Rectal smooth muscle tissue (tissue), 1 donor: ENCODE data around the gene MGME1.
"Not testable (repeated sequence)": the region's sequence is repeated elsewhere in the genome, so short reads cannot be mapped to it uniquely, and the experiment has no call there.

Experiments
- H3K27ac ChIP-seq: one replicate; pipeline ENCODE4 v1.7.0; 2013; ENCODE audit warnings: low read depth, low read length, inconsistent platforms
- H3K27me3 ChIP-seq: one replicate; pipeline ENCODE4 v1.7.0; 2013; ENCODE audit warnings: low read length; ENCODE audit not compliant: control insufficient read depth, insufficient read depth
- H3K36me3 ChIP-seq: one replicate; pipeline ENCODE4 v1.7.0; 2013; ENCODE audit warnings: low read length; ENCODE audit not compliant: control insufficient read depth, insufficient read depth
- H3K4me1 ChIP-seq: one replicate; pipeline ENCODE4 v1.7.0; 2013; ENCODE audit warnings: low read length; ENCODE audit not compliant: control insufficient read depth, insufficient read depth
- H3K4me3 ChIP-seq: one replicate; pipeline ENCODE4 v1.7.0; 2013; ENCODE audit warnings: low read length
- H3K9ac ChIP-seq: one replicate; pipeline ENCODE4 v1.7.0; 2013; ENCODE audit warnings: low read length

The MGME1 gene

DNA sequence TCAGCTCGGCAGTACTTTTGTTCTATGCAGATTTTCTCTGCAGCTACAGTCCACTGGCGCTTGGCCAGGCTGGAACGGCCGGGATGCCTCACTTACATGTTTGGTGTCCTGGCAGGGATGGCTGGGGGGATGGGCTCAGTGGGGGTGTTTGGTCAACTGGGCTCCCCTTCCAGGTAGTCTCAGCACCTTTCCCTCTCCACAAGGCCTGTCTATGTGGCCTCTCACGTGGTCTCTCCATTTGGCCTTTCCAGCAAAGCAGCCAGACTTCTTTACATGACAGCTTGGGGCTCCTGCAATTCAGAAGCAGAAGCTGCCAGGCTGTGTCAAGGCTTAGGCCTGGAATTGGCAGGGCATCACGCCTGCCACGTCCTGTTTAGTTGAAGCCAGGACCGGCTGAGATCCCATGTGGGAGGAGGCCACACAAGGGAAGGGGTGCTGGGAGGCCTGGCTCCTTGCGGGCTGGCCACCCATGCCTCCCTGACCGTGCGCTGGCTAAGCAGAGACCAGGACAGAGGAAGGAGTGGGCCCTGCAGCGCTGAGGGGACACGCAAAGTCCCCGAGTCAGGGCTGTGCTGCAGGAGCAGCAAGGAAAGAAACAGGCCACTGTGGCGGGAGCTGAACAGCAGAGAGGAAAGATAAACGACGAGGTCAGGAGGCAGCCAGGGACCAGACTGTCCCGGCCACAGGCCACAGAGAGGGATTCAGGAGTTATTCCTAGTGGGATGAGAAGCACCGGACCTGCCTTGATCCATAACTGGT lies 38.9 kb downstream of the MGME1 start:
- no peak overlapping the region for H3K9ac ChIP-seq
- no peak overlapping the region for H3K4me3 ChIP-seq
- H3K27ac ChIP-seq = peak overlapping the region; percentile 10
- no peaks in the 10 kb centered on the region for H3K27me3 ChIP-seq
- peaks cover 8% of the 10 kb centered on the region for H3K4me1 ChIP-seq
- no peaks in the 10 kb centered on the region for H3K36me3 ChIP-seq

DNA sequence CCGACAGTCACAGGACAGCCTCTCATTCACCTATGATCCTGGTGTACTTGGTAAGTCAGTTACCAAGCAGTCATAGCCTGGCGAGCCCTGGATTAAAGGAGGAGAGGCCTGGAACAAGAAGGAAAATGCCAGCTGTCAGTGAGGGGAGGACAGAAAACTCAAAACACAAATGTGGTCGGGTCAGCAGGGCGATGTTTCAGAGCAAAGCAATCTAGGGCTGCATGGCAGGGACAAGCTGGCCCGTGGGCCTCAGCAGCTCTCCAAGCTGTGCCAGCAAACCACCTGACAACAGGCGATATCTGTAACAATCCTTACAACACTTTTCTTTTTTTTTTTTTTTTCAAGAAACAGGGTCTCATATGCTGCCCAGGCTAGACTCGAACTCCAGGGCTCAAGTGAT lies 40.3 kb downstream of the MGME1 start:
- Histone ChIP-seq H3K36me3 (no peaks in the 10 kb centered on the region), H3K27ac (no peak overlapping the region), H3K9ac (no peak overlapping the region), H3K4me3 (no peak overlapping the region), H3K4me1 (peaks cover 8% of the 10 kb centered on the region), H3K27me3 (no peaks in the 10 kb centered on the region)

DNA sequence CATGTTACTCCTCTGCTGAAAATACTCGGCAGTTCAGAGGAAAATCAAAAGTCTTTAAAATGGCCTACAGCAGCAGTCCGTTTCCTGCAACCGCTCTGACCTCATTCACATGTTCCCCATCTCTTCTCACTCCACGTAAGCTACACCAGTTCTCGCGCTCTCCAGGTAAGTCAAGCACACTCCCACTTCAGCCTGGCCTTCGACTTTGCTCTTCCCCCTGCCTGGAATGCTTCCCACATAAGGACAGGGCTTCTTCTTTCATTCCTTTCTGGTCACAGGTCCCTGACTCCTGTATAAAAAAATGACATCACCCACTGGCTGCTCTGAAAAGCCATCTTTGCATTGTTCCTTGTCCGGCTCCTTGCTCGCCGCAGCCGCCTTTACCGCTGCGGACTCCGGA lies 42.7 kb downstream of the MGME1 start:
- Histone ChIP-seq H3K27ac (no peak overlapping the region), H3K27me3 (no peaks in the 10 kb centered on the region), H3K4me1 (peaks cover 8% of the 10 kb centered on the region), H3K36me3 (no peaks in the 10 kb centered on the region), H3K9ac (no peak overlapping the region), H3K4me3 (no peak overlapping the region)

DNA sequence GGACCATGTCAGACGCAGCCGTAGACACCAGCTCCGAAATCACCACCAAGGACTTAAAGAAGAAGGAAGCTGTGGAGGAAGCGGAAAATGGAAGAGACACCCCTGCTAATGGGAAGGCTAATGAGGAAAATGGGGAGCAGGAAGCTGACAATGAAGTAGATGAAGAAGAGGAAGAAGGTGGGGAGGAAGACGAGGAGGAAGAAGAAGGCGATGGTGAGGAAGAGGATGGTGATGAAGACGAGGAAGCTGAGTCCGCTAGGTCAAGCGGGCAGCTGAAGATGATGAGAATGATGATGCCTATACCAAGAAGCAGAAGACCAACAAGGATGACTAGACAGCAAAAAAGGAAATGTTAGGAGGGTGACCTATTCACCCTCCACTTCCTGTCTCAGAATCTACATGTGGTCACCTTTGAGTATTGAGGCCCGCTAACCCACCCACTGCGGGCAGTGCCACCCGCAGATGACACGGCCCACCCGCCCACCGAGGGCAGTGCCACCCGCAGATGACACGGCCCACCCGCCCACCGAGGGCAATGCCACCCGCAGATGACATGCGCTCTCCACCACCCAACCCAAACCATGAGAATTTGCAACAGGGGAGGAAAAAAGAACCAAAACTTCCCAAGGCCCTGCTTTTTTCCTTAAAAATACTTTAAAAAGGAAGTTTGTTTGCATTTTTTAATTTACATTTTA lies 43.3 kb downstream of the MGME1 start:
- Histone ChIP-seq H3K4me1 (peaks cover 8% of the 10 kb centered on the region), H3K36me3 (no peaks in the 10 kb centered on the region), H3K27ac (no peak overlapping the region), H3K4me3 (no peak overlapping the region), H3K27me3 (no peaks in the 10 kb centered on the region), H3K9ac (no peak overlapping the region)

DNA sequence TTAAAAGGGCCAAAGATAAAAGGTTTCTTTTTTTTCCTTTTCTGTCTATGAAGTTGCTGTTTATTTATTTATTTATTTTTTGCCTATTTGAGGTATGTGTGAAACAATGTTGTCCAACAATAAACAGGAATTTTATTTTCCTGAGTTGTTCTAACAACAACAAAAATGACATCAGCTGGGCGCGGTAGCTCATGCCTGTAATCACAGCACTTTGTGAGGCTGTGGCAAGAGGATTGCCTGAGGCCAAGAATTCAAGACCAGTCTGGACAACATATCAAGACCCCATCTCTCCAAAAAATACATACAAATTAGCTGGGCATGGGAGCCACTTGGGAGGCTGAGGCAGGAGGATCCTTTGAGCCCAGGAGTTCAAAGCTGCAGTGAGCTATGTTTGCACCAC lies 44.1 kb downstream of the MGME1 start:
- no peaks in the 10 kb centered on the region for H3K27me3 ChIP-seq
- no peak overlapping the region for H3K27ac ChIP-seq
- H3K4me3 ChIP-seq = no peak overlapping the region
- no peak overlapping the region for H3K9ac ChIP-seq
- H3K4me1 ChIP-seq = peaks cover under 1% of the 10 kb centered on the region
- H3K36me3 ChIP-seq = no peaks in the 10 kb centered on the region

DNA sequence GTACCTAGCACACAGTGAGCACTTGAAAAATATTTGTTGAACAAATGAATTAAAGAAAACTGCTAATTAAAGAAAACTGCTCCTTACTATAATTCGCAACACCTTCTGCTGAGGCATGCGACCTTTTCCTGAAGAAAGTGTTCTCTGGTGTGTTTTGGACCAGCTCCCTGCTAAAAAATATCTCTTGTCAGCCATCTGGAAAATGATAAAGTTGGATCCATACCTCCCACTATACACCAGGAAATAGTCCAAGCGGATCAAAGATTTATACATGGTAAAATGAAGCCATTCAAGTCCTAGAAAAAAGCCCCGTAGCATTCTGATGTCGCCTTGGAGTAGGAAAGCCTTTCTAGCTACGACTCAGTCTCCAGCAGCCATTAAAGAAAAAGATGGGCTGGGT lies 45.6 kb downstream of the MGME1 start:
- no peaks in the 10 kb centered on the region for H3K36me3 ChIP-seq
- H3K4me1 ChIP-seq = no peaks in the 10 kb centered on the region
- no peak overlapping the region for H3K27ac ChIP-seq
- H3K9ac ChIP-seq = no peak overlapping the region
- H3K27me3 ChIP-seq = no peaks in the 10 kb centered on the region
- no peak overlapping the region for H3K4me3 ChIP-seq

DNA sequence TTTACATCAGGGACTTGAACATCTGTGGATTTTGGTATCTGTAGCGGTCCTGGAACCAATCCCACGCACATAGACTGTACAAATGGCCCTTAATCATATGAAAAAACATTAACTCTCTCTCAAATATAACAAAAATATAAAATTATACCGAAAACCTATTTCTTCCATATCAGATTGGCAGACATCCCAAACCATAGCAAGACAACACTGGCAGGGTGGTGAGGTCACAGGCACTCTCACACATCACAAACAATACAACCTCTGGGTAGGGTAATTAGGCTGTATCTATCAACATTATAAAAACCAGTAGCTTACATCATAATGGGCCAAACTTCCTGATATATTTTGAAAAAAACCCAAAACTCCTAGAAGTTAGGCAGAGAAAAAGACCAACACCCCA lies 48.0 kb downstream of the MGME1 start:
- Histone ChIP-seq H3K4me3 (no peak overlapping the region), H3K27ac (no peak overlapping the region), H3K9ac (no peak overlapping the region), H3K36me3 (no peaks in the 10 kb centered on the region), H3K4me1 (no peaks in the 10 kb centered on the region), H3K27me3 (no peaks in the 10 kb centered on the region)

DNA sequence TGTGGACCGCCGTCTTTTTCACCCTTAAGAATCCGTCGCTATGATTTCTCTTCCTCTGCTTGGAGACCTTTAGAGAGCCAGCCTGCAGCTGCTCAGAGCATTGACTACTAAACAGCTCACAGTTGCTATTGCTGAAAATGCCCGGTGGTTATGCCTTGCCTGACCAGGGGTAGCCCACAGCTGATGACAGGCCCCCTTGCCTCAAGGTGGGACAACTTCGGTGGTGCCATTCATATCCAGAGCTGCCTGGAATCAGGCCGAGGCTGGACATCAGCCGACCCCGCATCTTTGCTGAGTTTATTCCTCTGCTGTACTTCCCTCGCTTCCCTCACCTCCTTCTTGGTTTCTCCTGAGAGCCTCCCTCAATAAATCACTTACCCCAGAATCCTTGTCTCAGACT lies 49.3 kb downstream of the MGME1 start:
- Histone ChIP-seq H3K4me3 (no peak overlapping the region), H3K36me3 (no peaks in the 10 kb centered on the region), H3K9ac (no peak overlapping the region), H3K27me3 (no peaks in the 10 kb centered on the region), H3K27ac (no peak overlapping the region), H3K4me1 (no peaks in the 10 kb centered on the region)

DNA sequence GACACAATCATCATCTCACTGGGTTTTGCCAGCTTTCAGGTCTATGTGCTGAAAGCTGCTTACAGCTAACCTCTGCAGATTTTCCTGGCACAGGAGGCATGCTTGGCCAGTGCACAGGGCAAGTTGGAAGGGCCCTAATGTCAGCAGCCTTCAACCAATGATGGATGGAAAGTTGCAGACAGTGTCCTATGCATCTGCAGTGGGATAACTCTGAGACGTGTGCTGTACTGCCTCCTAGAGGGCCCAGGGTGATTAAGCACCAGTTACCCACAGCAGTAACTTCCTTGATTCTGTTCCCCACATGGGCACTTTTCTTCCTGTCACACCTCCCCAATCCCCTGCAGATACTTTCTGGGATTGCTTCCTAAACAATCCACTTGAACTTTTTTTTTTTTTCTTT lies 50.2 kb downstream of the MGME1 start:
- H3K4me3 ChIP-seq = no peak overlapping the region
- no peak overlapping the region for H3K27ac ChIP-seq
- H3K27me3 ChIP-seq = no peaks in the 10 kb centered on the region
- H3K4me1 ChIP-seq = no peaks in the 10 kb centered on the region
- no peak overlapping the region for H3K9ac ChIP-seq
- H3K36me3 ChIP-seq = no peaks in the 10 kb centered on the region

DNA sequence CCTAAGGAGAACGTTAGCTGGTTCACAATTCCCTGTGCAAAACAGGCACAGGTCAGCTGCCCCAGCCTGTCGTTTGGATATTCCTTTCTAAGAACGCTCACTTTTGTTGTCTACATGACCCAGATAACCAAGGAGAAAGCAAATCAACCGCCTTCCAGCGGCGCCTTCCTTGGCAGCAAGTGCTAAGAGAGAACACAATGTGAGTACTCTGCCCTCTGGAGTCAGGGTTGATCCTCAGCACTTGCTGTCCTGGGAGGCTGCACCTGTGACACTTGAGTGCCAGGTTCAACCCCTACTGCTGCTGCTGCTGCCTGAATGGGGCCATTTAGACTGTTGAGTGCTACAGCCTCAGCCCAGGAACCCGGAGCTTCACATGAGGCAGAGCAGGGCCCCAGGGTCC lies 52.1 kb downstream of the MGME1 start:
- no peaks in the 10 kb centered on the region for H3K4me1 ChIP-seq
- no peaks in the 10 kb centered on the region for H3K27me3 ChIP-seq
- no peak overlapping the region for H3K27ac ChIP-seq
- H3K9ac ChIP-seq = no peak overlapping the region
- H3K36me3 ChIP-seq = no peaks in the 10 kb centered on the region
- no peak overlapping the region for H3K4me3 ChIP-seq

DNA sequence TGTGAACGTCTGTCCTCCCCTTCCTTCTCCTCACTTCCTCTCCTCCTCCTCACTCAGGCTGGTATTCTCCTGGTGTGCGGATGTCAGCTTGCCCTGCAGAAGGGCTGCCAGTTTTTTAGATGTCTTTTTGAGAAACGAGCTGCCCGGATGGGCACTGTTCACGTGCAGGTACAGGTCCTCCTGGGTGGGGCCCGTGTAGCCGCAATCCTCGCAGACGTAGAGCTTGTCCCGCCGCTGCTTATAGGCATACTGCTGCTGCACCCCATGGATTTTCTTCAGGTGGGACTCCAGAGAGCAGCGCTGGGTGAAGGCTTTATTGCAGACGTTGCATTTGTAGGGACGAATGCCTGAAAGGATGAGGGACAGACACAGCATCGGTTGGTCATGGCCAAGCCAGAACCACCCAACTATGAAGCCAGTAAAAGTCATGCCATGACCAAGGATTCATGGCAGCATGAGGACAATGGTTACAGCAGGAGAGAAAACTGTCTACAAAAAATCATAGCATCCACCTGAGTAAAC lies 55.8 kb downstream of the MGME1 start:
- no peak overlapping the region for H3K27ac ChIP-seq
- H3K27me3 ChIP-seq = no peaks in the 10 kb centered on the region
- H3K36me3 ChIP-seq = no peaks in the 10 kb centered on the region
- H3K4me3 ChIP-seq = no peak overlapping the region
- H3K9ac ChIP-seq = no peak overlapping the region
- H3K4me1 ChIP-seq = no peaks in the 10 kb centered on the region

DNA sequence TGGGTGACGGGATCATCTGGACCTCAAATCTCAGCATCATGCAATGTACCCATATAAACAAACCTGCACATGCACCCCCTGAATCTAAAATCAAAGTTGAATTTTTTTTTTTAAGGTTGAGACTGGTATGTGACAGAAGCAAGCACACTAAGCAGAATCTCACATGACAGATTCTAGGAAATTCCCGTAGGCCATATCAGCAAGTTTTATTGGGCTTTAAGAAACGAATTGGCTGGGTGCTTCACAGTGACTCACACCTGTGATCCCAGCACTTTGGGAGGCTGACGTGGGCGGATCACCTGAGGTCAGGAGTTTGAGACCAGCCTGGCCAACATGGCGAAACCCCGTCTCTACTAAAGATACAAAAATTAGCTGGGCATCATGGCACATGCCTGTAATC lies 58.2 kb downstream of the MGME1 start:
- H3K27ac ChIP-seq, H3K4me1 ChIP-seq, H3K36me3 ChIP-seq, H3K9ac ChIP-seq, H3K27me3 ChIP-seq, H3K4me3 ChIP-seq: not testable (repeated sequence)

DNA sequence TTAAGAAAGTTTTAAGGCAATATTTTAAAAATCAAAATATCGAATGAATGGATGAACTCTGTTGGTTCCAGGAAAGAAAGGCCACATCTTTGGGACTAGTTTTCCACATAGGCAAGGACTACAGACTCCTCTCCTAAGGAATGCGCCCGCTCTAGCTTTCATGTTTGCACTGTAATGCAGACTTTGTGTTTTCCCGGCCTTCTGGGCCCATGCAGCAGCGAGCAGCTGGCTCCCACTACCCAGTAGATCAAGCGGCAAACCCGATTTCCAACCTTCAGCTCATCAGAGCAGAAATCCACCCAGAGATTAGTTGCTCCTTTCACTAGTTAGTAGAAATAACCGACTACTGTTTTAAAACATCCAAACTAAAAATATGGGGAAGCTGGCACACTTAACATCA lies 61.2 kb downstream of the MGME1 start:
- Histone ChIP-seq H3K36me3 (no peaks in the 10 kb centered on the region), H3K4me3 (no peak overlapping the region), H3K9ac (no peak overlapping the region), H3K27ac (no peak overlapping the region), H3K4me1 (no peaks in the 10 kb centered on the region), H3K27me3 (no peaks in the 10 kb centered on the region)
